IPS-11a (cell line): Measurements from ENCODE around the gene RPS14.
"Not testable (repeated sequence)": the region's sequence is repeated elsewhere in the genome, so short reads cannot be mapped to it uniquely, and the experiment has no call there.

Experiments used
- H3K4me3 ChIP-seq: one replicate; pipeline ENCODE4 v1.5.1; 2013; ENCODE audit warnings: low read depth, low read length, control low read depth

The RPS14 gene

DNA sequence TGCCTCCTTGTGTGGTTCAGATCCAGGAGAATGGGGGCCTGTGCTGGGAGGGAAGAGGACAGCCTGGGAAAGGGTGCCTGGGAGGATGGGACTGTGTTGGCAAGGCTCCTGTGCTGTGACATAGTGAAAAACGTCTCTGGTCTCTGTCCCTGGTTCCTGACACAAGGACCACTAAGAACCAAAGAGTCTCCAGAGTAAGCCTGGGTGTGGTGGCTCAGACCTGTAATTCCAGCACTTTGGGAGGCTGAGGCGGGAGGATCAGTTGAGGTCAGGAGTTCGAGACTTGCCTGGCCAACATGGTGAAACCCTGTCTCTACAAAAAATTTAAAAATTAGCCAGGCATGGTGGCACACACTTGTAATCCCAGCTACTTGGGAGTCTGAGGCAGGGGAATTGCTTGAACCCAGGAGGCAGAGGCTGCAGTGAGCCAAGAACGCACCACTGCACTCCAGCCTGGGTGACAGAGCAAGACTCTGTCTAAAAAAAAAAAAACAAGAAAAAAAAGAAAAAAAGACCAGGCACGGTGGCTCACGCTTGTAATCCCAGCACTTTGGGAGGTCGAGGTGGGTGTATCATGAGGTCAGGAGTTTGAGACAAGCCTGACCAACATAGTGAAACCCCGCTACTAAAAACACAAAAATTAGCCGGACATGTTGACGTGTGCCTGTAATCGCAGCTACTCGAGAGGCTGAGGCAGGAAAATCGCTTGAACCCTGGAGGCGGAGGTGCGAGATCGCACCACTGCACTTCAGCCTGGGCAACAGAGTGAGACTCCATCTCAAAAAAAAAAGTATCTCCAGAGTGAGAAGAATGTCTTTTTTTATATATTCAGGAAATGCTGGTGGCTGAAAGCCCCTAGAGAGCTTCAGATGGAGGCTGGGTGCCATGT, 35.4 kb downstream of the RPS14 start:
- H3K4me3 ChIP-seq, result not testable (repeated sequence)

DNA sequence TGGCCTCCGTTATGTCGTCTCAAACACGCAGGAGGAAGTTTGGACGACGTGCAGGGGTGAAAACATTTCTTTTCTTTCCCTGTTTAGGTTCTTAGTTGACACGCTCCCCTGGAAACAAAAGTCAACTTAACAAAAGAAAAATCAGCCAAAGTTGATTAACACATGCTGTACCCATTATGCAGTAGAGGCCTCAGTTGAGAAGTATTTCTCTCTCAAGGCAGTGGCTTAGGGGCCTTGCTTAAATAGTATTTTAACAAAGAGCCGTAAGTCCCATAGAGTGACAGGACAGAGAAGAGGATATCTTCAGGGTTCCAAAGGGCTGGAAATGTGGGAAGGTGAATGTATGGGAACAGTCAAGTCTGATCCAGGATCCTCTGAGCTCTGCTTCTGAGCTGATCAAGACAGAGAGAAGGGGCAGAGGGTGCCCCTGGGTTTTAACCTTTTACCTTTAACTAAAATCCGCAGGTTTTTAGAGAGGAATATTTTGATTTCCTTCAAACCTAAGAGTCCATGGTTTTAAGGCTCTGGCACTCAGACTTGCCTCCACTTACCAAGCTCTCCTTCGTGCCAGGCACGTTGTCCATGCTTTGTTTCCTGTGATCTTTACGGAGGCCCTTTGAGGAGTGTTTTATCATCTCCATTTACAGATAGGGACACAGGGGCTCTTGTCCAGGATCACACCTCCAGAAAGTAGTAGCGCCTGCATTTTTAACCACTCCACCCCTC, 36.2 kb downstream of the RPS14 start:
- no peak overlapping the region for H3K4me3 ChIP-seq

DNA sequence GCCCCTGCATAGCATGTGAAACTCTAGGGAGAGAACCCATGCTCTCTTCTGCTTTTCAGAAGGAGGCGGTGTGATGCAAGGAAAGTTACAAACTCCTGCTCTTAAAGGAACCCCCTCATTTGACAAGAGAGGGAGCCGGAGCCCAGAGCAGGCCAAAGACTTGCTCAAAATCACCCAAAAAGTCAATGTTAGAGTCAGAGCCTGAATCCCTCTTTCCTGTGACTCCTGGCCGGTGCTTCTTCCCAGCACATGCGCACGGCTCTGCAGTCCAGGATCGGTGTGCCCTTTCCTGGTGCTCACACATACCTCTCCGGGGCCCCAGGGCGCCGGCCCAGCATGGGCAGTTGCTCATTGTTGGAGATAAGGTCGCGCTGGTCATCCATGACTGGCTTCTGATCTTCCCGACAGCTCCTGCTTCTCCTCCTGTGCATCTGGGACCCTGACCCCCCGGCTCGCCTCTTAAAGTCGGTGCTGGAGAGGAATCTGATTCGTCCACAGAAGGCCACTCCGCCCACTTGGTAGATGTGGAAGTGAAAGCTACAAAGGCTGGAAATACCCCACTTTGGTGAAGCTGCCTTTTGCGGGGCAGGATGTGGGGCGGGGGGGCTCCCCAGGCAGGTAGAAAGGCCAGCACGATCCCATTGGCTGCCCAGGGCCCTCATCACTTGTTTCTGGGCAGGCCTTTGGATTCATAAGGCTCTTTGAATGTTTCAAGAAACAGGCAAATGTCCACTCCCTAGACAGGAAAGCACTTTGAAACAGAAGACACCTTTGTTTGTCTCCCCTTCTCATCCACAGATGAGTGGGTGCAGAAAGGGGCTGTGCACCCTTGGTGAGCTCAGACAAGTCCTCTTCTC, 37.0 kb downstream of the RPS14 start, which contains the start of gene CD74:
TSS of gene CD74 (minus strand) at position 592 of the 857 bp plus-strand sequence. CDS start at position 431, 161 bp downstream.
- H3K4me3 ChIP-seq, result peak within 1 kb of the TSS; percentile 25

DNA sequence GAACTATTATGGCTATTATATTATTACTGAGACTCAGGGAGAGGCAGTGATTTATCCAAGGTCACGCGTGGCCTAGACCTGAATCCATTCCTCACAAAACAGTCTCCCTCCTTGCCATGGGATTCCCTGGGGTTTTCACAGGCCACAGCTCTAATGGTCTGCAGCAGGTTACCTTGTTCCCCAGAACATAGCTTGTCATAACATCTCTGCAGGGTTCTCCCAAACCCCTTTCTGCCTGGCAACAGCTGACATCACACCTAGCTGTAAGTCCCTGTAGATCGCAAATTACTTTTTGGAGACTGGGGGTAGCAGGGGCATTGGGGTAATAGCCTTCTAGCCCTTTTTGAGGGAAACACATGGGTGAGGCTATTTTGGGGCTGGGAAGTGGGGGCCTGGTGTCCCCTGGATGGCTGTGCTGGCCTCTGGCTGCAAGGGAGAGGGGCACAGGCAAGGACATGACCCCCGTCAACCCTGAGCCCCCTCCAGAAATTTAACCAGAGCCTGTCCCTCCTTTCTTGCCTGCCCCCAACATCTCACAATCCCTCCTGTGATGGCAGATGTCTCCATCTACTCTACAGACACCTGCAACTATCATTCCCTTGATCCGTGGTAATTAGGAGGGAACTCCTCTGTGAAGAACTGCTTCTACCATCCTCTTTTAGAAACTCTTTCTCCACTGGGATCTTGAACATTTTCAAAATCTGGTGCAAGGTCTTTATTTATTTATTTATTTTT, 38.1 kb downstream of the RPS14 start:
- no peak overlapping the region for H3K4me3 ChIP-seq

DNA sequence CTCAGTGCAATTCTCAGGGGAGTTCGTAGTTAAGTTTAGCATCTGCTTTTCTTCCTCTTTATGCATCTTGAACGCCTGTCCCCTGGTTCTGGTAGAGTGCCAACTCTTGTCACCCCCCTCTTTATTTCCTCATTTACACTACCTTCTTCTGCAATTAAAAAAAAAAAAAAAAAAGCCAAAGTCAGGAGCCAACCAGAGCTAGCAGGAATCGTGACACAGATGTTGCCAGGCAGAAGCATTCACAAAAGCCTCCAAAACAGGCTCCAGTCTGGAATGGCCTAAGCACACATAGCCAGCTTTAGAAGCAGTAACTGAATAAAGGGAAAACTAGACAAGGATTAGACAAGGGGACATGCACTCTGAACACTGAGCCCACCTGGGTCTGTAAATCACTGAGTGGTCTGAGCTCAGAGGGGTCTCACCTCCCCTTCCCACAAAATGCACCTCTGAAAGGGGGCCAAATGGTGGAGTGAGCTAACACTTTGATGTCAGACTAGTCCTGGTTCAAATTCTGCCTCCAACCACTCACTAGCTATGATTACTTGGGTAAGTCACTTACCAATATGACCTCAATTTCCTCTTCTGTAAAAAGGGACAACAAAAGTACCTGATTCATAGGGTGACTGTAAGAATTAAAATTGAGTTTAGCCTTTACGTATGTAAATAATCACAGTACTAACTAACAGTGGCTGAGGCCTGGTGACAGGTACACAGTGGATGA, 38.9 kb downstream of the RPS14 start:
- no peak overlapping the region for H3K4me3 ChIP-seq

DNA sequence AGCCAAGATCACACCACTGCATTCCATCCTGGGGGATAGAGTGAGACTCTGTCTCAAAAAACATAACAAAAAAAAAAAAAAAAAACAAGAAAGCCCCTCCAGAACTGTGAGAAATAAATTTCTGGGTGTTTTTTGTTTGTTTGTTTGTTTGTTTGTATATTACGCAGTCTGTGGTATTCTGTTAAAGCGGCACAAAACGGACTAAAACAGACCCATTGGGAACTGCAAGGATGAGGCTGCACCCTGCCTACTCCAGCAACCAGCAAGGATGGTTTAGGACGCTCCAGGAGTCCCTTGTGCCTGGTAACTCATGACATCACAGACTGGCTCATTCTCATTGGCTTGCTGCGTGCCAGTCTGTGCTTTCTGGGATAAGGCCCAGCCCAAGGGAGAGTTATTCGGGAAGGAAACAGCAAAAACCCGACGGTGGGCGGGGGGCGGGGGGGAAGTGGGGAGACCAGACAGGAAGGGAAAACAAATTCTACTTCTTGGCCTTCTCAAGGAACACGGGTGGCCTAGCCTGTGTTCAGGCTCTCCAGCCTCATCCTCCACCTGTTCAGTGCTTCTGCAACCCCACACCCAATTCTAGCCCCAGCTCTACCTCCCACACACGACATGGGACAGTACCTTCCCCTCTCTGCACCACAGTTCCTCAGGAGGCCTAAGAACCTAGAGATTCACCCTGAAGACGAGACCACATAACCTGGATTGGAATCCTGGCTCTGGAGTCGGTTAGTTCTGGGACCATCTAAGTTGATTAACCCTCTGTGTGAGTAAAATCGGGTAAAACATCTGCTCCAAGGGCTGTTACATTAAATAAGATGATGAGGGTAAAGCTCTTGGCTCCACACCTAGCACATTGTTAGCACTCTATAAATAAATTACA, 39.7 kb downstream of the RPS14 start:
- no peak overlapping the region for H3K4me3 ChIP-seq

DNA sequence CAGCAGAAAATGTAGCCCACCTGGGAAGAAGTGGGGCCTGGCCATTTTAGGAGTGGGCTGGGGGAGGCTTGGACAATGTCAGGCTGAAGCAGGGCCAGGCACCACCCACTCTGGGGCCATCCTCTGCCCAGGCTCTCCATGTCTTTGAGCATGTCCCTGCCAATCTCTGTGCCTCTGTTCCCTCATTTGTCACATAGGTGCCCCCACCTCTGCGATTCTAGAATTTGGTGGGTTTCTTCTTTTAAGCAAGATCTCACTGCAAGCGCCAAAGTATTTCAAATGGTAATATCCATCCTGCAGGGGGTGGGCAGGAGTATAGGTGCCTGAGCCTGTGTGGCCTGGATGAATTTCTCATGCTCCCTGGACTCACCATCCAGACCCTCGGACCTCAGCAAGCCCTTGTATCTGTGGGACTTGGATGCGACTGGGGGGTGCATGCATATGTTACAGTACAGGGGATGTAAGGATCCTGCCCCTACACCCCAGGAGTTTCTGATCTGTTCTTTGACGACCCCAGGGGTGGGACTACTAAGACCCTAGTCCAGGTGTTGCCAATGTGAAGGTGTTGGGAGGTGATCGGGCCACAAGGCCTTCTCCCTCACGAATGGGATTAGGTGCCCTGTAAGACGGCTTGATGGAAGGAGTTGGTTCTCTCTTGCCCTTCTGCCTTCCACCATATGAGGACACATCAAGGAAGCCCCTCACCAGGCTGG, 41.2 kb downstream of the RPS14 start:
- H3K4me3 ChIP-seq, result no peak overlapping the region

DNA sequence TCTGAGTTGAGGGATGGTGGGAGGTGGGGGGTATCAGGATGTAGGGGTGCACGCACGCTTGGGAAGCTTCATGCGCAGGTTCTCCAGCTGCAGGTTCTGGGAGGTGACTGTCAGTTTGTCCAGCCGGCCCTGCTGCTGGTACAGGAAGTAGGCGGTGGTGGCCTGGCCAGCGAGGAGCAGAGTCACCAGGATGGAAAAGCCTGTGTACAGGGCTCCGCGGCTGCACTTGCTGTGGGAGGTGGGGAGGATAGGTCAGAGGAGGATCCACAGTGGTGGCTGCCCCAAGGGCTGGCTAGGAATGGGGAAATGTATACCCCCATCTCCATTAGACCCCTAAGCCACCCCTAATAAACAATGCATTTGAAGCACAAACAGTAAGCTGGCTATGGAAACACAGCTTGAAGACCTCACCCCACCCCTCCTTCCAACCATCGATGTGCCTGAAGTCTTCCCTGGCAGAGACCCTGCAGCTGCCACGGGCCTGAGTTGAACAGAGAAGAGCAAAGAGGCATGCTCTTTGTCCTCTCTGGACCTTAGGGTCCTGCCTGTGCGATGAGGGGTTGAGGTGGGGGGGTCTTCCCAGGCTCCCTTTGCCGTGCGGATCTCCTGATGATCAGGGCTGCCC, 42.3 kb downstream of the RPS14 start:
- H3K4me3 ChIP-seq, result no peak overlapping the region

DNA sequence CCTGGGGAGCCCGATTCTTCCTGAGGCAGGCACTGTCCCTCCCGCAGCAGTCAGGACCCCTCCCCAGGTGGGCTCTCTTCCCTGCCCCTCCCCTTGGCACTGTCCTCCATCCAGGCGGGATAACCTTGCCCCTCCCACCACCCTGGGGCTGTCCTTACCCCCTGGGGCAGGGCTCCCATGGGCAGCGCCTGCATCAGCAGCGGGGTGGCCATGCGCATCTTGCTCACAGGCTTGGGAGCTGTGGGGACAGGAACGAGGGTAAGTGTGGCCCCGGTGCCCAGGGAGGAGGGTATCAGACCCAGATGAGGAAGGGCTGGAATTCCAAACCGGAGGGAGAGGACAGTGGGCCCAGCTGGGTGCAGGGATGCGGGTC, 42.8 kb downstream of the RPS14 start:
- H3K4me3 ChIP-seq, result no peak overlapping the region

DNA sequence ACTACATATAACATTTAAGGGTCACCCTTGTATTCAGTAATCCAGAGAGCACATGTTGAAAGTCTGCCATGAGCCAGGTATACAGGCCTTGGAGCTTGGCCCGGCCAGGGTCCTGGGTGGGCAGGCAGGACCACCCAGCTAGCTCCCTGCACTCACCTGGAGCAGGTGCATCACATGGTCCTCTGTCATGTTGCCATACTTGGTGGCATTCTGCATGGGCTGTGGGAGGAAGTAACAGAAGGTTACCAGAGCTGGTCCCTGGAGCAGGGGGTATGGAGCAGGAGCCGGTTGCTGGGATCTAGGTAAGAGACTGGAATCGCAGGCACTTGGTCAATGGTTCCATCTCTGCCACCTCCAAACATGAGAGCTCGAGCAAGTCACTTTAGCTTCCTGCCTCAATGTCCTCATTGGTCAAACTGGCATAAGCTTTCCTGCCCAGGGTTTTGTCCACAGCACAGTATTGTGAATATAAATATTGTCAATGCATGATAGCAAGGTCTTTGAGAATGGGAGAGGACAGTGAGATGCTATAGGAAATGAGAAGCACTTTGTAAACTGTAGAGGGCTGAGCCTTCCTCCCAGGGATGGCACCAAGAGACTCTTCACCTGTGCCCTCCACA, 43.3 kb downstream of the RPS14 start:
- no peak overlapping the region for H3K4me3 ChIP-seq

DNA sequence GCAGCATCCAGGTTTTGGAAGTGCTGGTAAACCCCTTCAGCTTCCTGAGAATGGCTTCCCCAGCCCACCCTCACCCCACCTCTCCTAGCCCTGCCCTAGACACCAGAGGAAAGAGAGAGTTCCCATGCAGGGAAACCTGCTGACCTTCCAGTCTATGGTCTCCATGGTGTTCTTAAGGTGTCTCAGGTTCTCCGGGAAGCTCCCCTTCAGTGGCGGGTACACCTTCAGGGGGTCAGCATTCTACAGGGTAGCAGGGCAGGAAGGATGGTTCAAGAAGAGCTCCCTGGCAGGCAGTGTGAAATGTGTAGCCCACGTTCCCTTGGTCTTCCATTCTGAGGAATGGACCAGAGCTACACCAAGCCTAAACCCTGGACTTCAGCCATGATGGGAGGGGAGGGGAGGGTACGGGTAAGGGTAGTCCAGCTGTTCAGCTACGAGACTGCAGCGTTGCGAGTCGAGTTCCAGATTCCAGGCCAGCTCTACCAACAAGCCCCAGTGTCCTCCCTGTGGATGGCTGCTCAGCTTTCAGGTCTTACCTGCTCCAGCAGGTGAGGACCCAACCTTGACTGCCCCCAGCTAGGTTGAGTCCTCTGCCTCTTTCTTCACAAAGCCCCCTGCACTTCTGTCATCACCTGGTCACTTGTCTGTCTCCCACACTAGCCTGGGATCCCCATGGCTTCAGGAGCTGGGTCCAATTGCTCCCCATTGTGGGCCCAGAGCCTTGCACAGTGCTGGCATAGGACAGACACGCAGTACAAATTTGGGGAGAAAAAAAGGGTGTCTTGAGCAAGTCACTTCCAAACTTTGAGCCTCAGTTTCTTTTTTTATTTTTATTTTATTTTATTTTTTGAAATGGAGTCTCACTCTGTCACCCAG, 44.4 kb downstream of the RPS14 start:
- H3K4me3 ChIP-seq, result no peak overlapping the region

DNA sequence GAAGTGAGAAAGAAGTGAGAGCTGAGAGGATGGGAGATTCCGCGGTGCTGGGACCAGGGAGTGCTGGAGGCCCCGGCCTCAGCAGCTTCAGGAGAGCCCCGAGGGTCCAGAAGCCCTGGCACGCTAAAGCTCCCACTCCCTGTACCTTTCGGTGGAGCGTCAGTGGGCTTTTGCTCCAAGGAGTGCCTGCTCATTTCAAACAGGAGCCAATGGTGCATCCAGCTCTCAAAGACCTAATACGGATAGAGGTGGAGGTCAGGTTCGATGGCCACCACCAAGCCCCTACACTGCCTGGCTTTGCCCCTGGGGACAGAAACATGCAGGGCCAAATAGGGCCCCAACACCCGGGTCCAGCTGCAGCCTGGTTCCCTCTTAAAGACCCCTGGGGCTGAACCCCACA, 45.0 kb downstream of the RPS14 start:
- H3K4me3 ChIP-seq, result no peak overlapping the region

DNA sequence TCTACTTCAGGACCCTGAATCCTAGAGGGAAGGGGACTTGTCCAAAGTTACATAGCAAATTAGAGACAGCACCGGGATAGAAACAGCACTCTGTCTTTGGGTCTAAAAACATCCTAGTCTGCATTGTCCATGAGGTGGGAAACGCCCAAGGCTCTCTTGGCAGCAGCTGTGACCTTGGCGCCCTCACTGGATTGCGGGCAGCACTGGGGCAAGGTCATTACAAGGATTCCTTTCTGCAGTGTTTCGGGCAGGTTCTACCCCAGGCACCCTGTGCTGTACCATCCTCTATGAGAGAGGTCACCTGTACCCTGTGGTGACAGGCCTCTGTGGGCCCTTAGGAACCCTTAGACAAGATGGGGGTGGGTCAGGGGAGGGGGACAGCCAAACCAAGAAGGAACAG, 45.4 kb downstream of the RPS14 start:
- H3K4me3 ChIP-seq, result no peak overlapping the region

DNA sequence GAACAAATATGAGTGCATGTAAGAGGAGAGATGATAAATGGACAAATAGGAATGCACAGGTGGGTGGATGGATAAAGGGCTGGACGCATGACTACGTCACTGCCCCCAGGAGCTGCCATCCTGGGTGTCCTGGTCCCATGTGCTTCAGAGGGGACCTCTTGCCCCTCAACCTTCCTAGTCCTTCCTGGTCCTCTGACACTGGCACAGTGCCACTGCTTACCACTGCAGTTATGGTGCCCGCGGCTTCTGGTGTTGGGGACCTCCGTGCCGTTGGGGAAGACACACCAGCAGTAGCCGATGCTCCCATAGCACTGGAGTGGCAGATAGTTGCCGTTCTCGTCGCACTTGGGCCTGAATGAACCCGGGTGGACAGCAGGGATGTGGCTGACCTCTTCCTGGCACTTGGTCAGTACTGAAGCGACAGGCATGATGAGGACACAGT, 46.6 kb downstream of the RPS14 start:
- no peak overlapping the region for H3K4me3 ChIP-seq

DNA sequence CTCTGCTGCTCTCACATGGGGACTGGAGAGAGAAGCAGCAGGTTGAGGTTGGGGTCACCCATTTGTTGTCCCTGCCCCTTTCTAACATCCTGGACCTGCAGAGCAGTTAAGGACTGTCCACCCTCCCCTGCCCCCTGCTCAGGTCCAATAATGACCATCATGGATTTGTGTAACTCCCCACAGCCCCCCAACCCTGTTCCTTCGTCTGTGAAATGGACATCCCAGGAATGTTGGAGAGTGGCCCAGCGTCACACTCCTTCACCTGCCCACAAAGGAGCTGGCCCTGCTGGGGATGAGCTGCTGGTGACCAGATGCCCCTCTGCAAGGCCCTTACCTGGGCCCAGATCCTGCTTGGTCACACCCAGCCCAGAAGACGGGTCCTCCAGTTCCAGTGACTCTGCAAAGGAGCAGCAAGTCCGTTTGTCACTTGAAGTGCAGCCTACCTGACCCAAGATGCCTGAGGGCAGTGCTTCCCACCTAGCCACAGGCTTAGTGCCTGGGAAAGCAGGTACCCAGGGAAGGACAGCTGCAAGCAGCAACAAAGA, 47.2 kb downstream of the RPS14 start:
- no peak overlapping the region for H3K4me3 ChIP-seq
